Natural killer cell treated with Interleukin-12 subunit alpha and Interleukin-12 subunit beta and Interleukin-15 and Interleukin-18, amount 100 ng/mL, for 72 hours (primary cell): ENCODE data around the gene NTF4. TPM values are rescaled to one million over a fixed set of nuclear protein-coding genes. Genes with fewer than 3 reads are reported as not detected.
A peak's percentile ranks its signal among the peaks of the same experiment; 100 is the strongest.
"Not testable (repeated sequence)": the region's sequence is repeated elsewhere in the genome, so short reads cannot be mapped to it uniquely, and the experiment has no call there.

Source experiments
- ATAC-seq, 2 donors: fragments of 150-1000 bp; cut with Tn5 transposase in 1 of 2; sonication (Bioruptor Pico), chemical (Tn5 transposase) in 1 of 2; 2 replicates each; pipeline ENCODE4 v1.10.0; 2021
- DNase-seq: peaks from one replicate; pipeline ENCODE4 v3.0.0; 2022; ENCODE audit warnings: low spot score
- H3K27ac Mint-ChIP-seq, 2 donors: 1 replicate in 1 of 2; 2 replicates in 1 of 2; pipeline ENCODE4 v1.8.0; 2022; ENCODE audit warnings: mixed read lengths in 2 of 2, mild to moderate bottlenecking in 1 of 2, moderate library complexity in 1 of 2
- H3K27me3 Mint-ChIP-seq, 2 donors: 1 replicate in 1 of 2; 2 replicates in 1 of 2; pipeline ENCODE4 v1.8.0; 2022; ENCODE audit warnings: mixed read lengths in 2 of 2
- H3K36me3 Mint-ChIP-seq: one replicate; pipeline ENCODE4 v1.8.0; 2022; ENCODE audit warnings: mixed read lengths
- H3K4me1 Mint-ChIP-seq, 2 donors: 1 replicate in 1 of 2; 2 replicates in 1 of 2; pipeline ENCODE4 v1.8.0; 2022; ENCODE audit warnings: low read depth in 2 of 2, mixed read lengths in 2 of 2, mild to moderate bottlenecking in 1 of 2
- H3K4me3 Mint-ChIP-seq: one replicate; pipeline ENCODE4 v1.8.0; 2022; ENCODE audit warnings: mixed read lengths
- H3K9me3 Mint-ChIP-seq: 2 replicates; pipeline ENCODE4 v1.8.0; 2022; ENCODE audit warnings: mixed read lengths
- total RNA-seq, 2 donors: library from RNA; stranded (reverse); gene quantifications; one replicate each; pipeline ENCODE4 v1.2.3, GENCODE V29; 2022

The NTF4 gene
- total RNA-seq, 2 donors from 2014 or later: not detected

DNA sequence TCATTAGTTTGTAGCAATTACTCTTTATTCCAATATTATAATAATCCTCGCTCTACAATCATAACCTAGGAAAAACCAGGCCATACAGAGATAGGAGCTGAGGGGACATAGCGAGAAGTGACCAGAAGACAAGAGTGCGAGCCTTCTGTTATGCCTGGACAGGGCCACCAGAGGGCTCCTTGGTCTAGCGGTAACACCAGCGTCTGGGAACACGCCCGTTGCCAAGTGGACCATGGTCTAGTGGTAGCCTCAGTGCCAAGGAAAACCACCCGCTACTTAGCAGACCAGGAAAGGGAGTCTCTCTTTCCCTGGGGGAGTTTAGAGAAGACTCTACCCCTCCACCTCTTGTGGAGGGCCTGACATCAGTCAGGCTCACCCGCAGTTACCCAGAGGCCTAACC, 10.3 kb upstream of the NTF4 start:
- Mint-ChIP-seq H3K4me1 (peaks cover 9 to 11% of the 10 kb centered on the region in 2 donors), H3K27me3 (peaks cover 27 to 30% of the 10 kb centered on the region in 2 donors), H3K36me3 (peaks cover 13% of the 10 kb centered on the region)
- H3K4me3 Mint-ChIP-seq, H3K9me3 Mint-ChIP-seq, DNase-seq, ATAC-seq, H3K27ac Mint-ChIP-seq: not testable (repeated sequence)

DNA sequence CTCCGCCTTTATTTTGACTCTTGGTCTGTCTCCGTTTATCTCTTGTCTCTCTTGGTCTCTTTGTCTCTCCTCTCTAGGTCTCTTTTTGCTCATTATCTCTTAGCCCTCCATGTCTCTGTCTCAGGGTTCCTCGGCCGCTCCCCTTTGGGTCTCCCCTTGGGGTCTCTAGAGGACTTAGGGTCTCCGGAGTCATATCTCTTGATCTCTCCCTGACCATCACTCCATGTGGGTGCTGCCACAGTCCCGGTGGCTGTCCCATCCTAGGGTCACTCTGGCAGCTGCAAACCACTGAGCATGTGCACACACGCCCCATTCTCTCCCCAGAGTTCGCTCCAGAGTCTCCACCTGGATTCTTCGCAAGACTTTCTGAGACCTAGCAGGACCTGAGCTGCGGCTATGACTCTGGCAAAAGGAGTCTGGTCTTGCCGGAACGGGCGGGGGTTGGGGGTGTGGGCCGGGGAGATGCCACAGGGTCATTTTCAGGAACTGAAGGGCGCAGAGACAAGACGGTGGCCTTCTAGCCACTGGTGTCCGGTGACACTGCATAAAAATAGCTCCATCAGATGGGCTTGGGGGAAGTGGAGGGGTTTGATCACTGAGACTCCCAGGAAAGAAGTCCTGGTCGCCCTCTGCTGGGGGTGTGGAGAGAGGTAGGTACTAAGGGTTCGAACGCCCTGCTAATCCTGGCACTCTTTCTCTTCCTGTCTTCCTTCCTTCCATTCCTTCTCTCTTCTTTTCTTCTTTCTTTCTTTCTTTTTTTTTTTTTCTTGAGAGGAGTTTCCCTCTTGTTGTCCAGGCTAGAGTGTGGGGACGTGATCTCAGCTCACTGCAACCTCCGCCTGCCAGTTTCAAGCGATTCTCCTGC, 9.1 kb upstream of the NTF4 start:
- Mint-ChIP-seq H3K27me3 (peaks cover 36 to 41% of the 10 kb centered on the region in 2 donors), H3K27ac (no peak overlapping the region), H3K4me3 (peak overlapping the region; percentile 57), H3K9me3 (peaks cover 4% of the 10 kb centered on the region), H3K4me1 (peaks cover 9 to 11% of the 10 kb centered on the region in 2 donors), H3K36me3 (peaks cover 13% of the 10 kb centered on the region)
- ATAC-seq (no peak), DNase-seq (no peak)

DNA sequence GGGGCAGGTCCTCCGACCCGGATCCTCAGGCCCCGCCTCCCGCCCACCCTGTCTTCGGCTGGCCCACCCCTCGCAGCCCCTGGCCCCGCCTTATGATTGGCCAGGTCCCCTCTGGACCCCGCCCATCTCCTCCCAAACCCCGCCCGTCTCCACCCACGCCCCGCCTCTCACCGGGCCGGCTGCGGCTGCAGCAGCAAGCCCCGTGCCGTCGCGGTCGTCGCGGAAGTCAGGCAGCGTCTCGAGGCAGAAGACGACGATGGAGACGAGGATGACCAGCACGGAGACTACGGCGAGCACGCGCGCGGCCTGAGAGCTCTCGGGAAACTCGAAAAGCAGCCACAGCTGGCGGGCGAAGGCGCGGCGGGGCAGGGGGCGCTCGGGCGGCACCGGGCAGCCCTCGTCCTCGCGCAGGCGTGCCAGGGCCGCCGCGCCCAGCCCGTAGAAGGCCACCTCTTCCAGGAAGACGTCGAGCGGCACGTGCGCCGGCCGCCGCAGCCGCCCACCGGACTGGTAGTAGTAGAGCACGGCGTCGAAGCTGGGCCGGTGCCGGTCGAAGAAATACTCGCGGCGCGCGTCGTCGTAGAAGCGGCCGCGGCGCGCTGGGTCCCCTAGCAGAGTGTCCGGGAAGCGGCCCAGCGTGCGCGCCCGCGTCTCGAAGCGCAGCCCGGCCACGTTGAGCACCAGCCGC, 7.4 kb upstream of the NTF4 start:
- Mint-ChIP-seq H3K27ac (no peak overlapping the region), H3K4me3 (no peak overlapping the region), H3K36me3 (peaks cover 13% of the 10 kb centered on the region), H3K4me1 (peaks cover 9 to 11% of the 10 kb centered on the region in 2 donors), H3K27me3 (peaks cover 45 to 53% of the 10 kb centered on the region in 2 donors), H3K9me3 (peaks cover 4% of the 10 kb centered on the region)
- peak in 1 of 2 donors; percentile 54 for ATAC-seq
- no peak for DNase-seq

DNA sequence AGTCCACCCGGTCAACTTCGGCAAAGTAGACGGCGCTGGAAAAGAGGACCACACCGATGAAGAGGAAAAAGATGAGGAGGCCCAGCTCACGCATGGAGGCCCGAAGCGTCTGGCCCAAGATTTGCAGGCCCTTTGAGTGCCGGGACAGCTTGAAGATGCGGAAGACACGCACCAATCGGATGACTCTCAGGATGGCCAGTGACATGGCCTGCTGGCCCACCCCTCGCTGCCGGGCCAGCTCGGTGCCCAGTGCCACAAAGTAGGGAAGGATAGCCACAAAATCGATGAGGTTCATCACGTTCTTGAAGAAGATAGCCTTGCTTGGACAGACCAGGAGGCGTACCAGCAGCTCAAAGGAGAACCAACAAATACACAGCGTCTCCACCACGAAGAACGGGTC, 5.8 kb upstream of the NTF4 start:
- Mint-ChIP-seq H3K4me1 (peaks cover 11 to 12% of the 10 kb centered on the region in 2 donors), H3K27me3 (peaks cover 52 to 69% of the 10 kb centered on the region in 2 donors), H3K4me3 (no peak overlapping the region), H3K27ac (no peak overlapping the region), H3K36me3 (peaks cover 13% of the 10 kb centered on the region), H3K9me3 (peaks cover 4% of the 10 kb centered on the region)
- ATAC-seq: no peak
- no peak for DNase-seq

DNA sequence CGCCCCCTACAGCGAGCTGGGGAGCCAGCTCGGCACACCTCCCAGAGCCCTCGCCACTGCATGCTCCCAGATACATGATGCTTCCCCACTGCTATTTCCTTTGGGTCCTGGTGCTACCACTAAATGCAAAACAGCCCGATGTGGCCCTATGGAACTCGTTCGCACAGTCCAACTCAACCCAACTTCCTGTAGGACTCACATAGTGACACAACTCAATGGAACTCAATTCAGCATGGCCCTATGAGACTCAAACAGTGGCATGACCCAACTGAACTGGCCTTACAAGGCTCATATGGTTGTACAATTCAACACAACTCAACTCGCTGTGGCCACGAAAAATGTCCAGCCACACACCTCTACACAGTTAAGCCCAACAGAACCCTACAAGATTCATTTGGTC, 4.4 kb upstream of the NTF4 start:
- ATAC-seq: no peak
- H3K27ac Mint-ChIP-seq: no peak overlapping the region
- H3K4me1 Mint-ChIP-seq: peaks cover 11 to 13% of the 10 kb centered on the region in 2 donors
- H3K27me3 Mint-ChIP-seq: peaks cover 48 to 67% of the 10 kb centered on the region in 2 donors
- no peak for DNase-seq
- peaks cover 4% of the 10 kb centered on the region for H3K9me3 Mint-ChIP-seq
- no peak overlapping the region for H3K4me3 Mint-ChIP-seq
- peaks cover 13% of the 10 kb centered on the region for H3K36me3 Mint-ChIP-seq

DNA sequence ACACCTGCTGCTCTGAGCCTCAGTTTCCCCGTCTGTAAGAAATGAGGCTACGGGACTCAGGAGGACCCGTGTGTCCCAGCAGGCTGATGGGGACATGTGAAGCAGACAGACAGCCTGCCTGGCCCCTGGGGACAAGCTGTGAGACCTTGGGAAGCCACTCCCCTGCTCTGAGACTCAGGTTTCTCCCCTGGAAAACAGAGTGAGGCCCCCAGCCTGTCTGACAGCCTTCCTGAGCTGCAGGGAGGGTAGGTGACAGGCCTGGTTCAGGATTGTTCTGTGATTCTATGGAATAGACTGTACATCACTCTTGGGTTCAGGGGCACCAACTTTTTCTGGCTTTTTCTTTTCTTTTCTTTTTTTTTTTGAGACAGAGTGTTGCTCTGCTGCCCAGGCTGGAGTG, 2.9 kb upstream of the NTF4 start:
- peaks cover under 1 to 4% of the 10 kb centered on the region in 2 donors for H3K4me1 Mint-ChIP-seq
- ATAC-seq (no peak), DNase-seq (no peak)
- no peak overlapping the region for H3K27ac Mint-ChIP-seq
- H3K27me3 Mint-ChIP-seq: peaks cover 41 to 52% of the 10 kb centered on the region in 2 donors
- no peak overlapping the region for H3K4me3 Mint-ChIP-seq
- peaks cover 4% of the 10 kb centered on the region for H3K9me3 Mint-ChIP-seq
- H3K36me3 Mint-ChIP-seq: peaks cover 1% of the 10 kb centered on the region

DNA sequence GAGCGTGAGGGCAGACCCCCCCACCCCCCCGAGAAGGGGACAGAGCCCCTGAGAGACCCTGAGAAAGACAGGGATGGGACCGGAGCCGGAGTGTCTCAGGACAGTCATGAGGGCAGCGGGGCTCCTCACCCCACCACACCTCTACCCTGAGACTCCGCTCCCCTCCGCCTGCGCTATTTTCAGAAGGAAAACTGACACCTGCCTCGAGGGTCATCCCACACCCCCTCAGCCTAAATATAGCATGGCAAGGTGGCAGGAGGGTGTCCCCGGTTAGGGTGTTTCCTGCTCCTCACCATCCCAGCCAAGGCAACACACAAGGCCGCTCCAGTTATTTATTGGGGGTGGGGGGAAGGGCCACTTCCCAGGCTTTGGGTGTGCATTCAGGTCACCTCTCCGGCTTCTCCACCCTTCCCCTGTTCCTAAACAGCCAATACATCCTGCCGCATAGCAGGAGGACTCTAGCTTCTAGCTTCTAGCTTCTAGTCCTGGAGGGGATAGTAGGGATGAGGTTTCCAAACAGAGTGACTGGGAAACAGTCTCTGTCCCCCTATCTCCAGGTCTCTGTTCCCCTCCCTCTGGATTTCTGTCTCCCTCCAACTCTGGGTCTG, 1.4 kb upstream of the NTF4 start:
- Mint-ChIP-seq H3K9me3 (peaks cover 4% of the 10 kb centered on the region), H3K27me3 (peaks cover 40 to 54% of the 10 kb centered on the region in 2 donors), H3K4me3 (no peak overlapping the region), H3K27ac (no peak overlapping the region), H3K4me1 (peaks cover 0 to 7% of the 10 kb centered on the region in 2 donors), H3K36me3 (no peaks in the 10 kb centered on the region)
- ATAC-seq (no peak), DNase-seq (no peak)

DNA sequence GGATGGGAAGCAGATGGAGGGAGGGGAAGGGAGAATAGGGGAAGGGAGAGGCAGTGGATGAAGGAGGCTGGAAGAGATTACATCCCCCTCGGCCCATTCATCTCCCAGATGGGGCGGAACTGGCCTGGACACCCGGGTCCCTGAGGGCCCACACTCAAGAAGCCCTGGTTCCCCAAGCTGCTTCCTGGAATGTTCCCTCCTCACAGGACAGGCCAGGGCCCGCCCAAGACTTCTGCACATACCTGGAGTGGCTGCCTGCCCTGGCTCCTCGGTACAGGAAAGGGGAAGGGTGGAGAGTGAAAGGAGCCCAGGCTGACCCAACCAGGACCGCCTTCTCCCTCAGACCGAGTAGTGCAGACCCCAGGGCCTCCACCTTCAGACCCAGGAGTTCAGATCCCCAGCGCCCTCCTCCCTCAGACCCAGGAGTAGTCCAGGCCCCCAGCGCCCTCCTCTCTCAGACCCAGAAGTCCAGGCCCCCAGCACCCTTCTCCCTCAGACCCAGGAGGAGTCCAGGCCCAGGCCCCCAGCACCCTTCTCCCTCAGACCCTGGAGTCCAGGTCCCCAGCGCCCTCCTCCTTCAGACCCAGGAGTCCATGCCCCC, 489 bp downstream of the NTF4 start:
- Mint-ChIP-seq H3K4me1 (peaks cover 0 to 7% of the 10 kb centered on the region in 2 donors), H3K36me3 (no peaks in the 10 kb centered on the region), H3K4me3 (no peak overlapping the region), H3K9me3 (no peaks in the 10 kb centered on the region), H3K27ac (no peak overlapping the region), H3K27me3 (peaks cover 36 to 50% of the 10 kb centered on the region in 2 donors)
- ATAC-seq (no peak), DNase-seq (no peak)

DNA sequence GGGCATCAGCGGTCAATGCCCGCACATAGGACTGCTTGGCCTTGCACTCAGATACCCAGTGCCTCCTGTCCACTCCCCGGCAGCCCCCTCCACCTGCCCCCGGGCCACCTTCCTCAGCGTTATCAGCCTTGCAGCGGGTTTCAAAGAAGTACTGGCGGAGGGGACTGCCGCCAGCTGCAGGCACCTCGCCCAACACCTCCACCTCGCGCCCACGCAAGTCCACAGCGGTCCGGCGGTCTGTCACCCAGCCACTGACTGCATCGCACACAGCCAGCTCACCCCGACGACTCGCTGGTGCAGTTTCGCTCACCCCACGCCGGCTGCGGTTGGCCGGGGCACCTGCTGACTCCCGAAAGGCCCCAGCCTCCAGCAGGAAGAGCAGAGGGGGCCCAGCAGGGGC, 3.2 kb downstream of the NTF4 start:
- H3K4me3 Mint-ChIP-seq: no peak overlapping the region
- peaks cover 32 to 45% of the 10 kb centered on the region in 2 donors for H3K27me3 Mint-ChIP-seq
- H3K27ac Mint-ChIP-seq: no peak overlapping the region
- ATAC-seq: peak; percentile 61 to 82
- no peaks in the 10 kb centered on the region for H3K36me3 Mint-ChIP-seq
- peak; percentile 67 for DNase-seq
- peaks cover 15 to 20% of the 10 kb centered on the region in 2 donors for H3K4me1 Mint-ChIP-seq
- no peaks in the 10 kb centered on the region for H3K9me3 Mint-ChIP-seq

DNA sequence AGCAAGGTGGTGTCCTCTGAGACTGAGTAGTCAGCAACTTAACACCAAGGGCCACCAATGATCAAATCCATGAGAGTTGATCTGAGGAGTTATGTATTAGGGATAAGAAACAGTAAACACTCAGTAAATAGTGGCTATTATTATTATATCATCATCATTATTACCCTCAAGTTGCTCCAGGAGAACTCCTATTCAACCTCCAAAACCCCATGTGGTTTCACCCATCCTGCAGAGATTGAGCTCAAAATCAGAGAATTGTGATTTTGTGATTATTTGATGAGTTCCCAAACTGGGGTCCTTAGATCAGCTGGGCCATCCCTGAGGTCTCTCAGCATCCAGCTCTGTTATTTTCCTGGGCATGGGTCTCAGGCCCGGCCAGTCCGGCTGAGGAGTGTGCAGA, 3.6 kb downstream of the NTF4 start:
- H3K36me3 Mint-ChIP-seq: no peaks in the 10 kb centered on the region
- DNase-seq (no peak), ATAC-seq (no peak)
- H3K4me3 Mint-ChIP-seq: no peak overlapping the region
- H3K27ac Mint-ChIP-seq: no peak overlapping the region
- no peaks in the 10 kb centered on the region for H3K9me3 Mint-ChIP-seq
- H3K4me1 Mint-ChIP-seq: peaks cover 15 to 20% of the 10 kb centered on the region in 2 donors
- peaks cover 31 to 41% of the 10 kb centered on the region in 2 donors for H3K27me3 Mint-ChIP-seq

DNA sequence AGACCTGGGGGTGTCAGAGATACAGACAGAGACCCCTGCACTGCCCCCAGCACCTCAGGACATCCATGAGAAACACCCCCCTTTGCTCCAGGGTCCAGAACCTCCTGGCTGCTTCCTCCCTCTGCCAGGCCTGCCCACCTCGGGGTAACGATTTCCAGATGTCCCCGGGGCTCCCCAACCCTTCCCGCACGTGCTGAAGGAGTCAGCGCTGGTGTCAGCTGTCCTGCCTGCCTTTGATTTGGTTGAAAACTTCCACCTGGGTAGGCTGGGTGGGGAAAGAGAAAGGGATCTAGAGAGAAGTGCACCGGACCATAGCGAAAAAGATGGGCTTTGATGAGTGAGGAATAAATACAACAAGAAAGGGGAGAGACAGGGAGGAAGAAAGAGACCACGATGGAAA, 5.6 kb downstream of the NTF4 start:
- DNase-seq (no peak), ATAC-seq (no peak)
- H3K27me3 Mint-ChIP-seq: peaks cover 25 to 32% of the 10 kb centered on the region in 2 donors
- no peaks in the 10 kb centered on the region for H3K9me3 Mint-ChIP-seq
- no peak overlapping the region for H3K27ac Mint-ChIP-seq
- peaks cover 15% of the 10 kb centered on the region in 2 donors for H3K4me1 Mint-ChIP-seq
- H3K4me3 Mint-ChIP-seq: no peak overlapping the region
- no peaks in the 10 kb centered on the region for H3K36me3 Mint-ChIP-seq

DNA sequence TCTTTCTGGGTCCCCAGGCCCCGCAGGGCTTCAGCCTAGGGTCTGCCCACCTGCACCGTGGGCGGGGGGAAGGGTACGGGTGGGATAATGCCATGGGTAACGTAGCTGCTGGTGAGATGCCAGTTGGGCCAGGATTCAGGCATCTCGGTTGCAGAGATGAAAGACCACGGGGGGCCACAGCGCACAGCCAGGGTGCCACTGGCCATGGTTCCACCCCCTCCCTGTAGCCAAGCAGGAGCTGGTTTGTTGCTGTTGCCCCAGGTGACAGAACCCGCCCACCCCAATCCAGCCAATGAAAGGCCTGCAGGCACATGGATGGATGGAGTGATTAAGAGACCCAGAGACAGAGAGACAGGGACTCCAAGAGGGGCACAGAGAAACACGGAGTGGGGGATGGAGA, 6.1 kb downstream of the NTF4 start:
- no peak overlapping the region for H3K4me3 Mint-ChIP-seq
- no peak overlapping the region for H3K27ac Mint-ChIP-seq
- peaks cover 25 to 32% of the 10 kb centered on the region in 2 donors for H3K27me3 Mint-ChIP-seq
- ATAC-seq (no peak), DNase-seq (no peak)
- H3K36me3 Mint-ChIP-seq: no peaks in the 10 kb centered on the region
- no peaks in the 10 kb centered on the region for H3K9me3 Mint-ChIP-seq
- H3K4me1 Mint-ChIP-seq: peaks cover 15% of the 10 kb centered on the region in 2 donors

DNA sequence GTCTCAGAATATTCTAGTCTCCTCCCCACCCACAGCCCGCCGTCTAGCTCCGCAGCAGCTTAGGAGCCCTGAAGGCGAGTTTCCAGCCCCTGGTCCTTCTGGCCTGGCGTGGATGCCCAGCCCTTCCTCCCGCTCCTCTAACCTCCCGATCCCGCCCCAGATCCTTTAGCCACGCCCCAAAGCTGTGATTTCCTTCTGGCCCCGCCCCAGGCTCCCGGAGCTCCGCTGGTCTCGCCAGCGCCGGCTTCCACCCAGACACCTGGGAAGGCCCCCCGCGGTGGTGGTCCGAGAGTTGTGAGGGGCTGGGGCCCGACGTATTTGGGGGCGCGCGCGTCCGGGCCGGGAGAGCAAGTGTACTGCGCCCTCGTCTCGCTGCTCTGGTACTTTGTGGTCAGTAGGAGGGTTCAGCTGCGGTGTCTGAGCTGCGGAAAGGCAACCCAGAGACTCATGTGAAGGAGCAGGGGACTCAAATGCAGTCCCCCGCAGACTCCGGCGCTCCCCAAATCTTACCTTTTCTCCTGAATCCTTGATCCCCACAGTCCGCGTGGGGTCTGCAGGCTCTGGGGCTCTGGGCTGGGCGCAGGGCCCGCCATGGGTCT, 6.9 kb downstream of the NTF4 start, which contains the start of gene CGB7:
TSS of gene CGB7 (minus strand) at position 114 of the 599 bp plus-strand sequence. CDS start 2,374 bp downstream, outside the sequence.
- Mint-ChIP-seq H3K4me3 (peak within 1 kb of the TSS; percentile 82), H3K27me3 (peaks cover 23 to 32% of the 10 kb centered on the region in 2 donors), H3K4me1 (peaks cover 15% of the 10 kb centered on the region in 2 donors), H3K9me3 (no peaks in the 10 kb centered on the region), H3K36me3 (no peaks in the 10 kb centered on the region), H3K27ac (peak within 1 kb of the TSS in 1 of 2 donors; percentile 48)
- peak; percentile 25 to 48 for ATAC-seq
- no peak for DNase-seq
